Loucy (cell line): ENCODE results near the gene NR2F1-AS1.
"Not testable (repeated sequence)": the region's sequence is repeated elsewhere in the genome, so short reads cannot be mapped to it uniquely, and the experiment has no call there.

Source experiments
- EZH2phosphoT487 ChIP-seq: fragments of 200-600 bp; IDR thresholded peaks from 2 replicates; pipeline ENCODE4 v1.6.1; 2018; ENCODE audit warnings: antibody characterized with exemption, mild to moderate bottlenecking, moderate library complexity, borderline replicate concordance
- TF ChIP-seq, protein P1 (sequence below): fragments of 200-600 bp; sonication (generic); conservative IDR thresholded peaks from 2 replicates; pipeline ENCODE4 v1.5.1; 2014; ENCODE audit warnings: mild to moderate bottlenecking, antibody characterized with exemption, low read length

DNA sequence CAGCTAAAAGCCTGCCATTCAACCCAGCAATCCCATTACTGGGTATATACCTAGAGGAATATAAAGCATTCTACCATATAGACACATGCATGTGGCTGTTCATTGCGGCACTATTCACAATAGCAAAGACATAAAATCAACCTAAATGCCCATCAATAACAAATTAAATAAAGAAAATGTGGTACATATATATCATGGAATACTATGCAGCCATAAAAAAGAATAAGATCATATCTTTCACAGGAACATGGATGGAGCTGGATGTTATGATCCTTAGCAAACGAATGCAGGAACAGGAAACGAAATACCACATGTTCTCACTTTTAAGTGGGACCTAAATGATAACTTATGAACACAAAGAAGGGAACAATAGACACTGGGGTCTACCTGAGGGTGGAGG lies 59.2 kb downstream of the NR2F1-AS1 start:
- TF ChIP-seq, protein P1, sequence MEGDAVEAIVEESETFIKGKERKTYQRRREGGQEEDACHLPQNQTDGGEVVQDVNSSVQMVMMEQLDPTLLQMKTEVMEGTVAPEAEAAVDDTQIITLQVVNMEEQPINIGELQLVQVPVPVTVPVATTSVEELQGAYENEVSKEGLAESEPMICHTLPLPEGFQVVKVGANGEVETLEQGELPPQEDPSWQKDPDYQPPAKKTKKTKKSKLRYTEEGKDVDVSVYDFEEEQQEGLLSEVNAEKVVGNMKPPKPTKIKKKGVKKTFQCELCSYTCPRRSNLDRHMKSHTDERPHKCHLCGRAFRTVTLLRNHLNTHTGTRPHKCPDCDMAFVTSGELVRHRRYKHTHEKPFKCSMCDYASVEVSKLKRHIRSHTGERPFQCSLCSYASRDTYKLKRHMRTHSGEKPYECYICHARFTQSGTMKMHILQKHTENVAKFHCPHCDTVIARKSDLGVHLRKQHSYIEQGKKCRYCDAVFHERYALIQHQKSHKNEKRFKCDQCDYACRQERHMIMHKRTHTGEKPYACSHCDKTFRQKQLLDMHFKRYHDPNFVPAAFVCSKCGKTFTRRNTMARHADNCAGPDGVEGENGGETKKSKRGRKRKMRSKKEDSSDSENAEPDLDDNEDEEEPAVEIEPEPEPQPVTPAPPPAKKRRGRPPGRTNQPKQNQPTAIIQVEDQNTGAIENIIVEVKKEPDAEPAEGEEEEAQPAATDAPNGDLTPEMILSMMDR, result not testable (repeated sequence)
- TF ChIP-seq EZH2phosphoT487, result not testable (repeated sequence)
